Measurements from ENCODE around the gene EXOC5.
"Not testable (repeated sequence)": the region's sequence is repeated elsewhere in the genome, so short reads cannot be mapped to it uniquely, and the experiment has no call there.

Gene EXOC5

DNA sequence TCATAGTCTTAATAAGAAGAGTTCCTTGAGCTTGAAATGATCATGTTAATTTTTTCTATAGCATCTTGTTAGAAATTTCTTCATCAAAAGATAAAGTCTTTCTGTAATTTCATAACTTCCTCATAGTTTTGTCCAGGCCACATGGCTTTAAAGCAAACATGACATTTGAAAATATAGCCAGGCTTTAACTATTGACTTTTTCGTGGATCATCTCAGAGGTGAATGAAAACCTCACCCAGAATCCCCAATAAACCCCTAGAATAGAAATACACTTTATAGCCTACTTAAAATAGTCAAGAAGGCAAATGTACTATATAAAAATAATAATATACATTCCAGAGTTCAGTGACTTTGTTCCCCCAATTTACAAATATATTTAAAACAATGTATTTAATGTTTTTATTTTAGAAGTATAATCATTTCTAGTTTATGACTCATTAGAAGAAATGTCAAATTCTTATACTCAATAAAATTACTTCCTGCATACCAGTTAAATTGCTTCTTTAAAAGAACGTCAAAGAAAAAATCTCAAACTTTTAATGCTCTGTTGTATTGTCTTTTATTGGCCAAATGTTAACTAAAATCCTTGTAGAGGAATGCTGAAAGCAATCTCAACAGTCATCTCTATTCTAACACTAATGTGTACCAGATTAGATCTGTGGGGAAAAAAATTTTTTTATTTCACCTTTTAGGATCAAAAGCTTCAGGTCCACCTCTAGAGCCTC is 21.6 kb downstream of the EXOC5 start:
- DNase-seq = no peak

DNA sequence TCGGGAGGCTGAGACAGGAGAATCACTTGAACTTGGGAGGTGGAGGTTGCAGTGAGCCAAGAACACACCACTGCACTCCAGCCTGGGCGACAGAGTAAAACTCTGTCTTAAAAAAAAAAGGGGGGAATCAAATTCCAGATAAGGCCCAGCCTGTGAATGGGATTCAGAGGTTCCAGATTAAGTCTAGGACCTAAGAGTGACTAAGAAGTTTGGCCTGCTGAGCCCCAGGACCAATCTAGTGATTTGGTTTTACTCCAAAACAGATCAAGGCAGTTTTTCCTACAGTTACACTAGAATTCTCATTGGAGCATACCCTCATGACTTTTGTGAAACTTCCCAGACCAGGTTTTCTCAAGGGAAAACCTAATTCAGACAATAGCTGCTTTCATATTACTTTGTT is 22.8 kb downstream of the EXOC5 start:
- DNase-seq = no peak

DNA sequence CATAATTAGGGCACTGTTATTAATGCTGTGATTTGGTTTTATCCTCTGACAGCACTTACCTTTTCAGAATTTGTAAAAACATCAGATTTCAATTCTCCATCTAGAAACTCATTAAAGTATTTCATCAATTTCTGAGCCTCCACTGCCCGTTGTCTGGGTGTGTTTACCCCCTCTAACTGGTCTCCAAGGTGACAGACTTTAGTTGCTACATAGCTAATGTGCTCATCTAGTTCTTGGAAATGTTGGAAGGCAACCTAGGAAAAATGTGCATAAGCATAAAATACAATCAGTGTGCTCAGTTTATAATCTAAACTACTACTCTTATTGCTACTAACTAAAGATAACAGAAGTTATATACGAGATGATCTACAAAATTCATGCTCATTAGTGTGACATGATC is 24.6 kb downstream of the EXOC5 start:
- DNase-seq = no peak

DNA sequence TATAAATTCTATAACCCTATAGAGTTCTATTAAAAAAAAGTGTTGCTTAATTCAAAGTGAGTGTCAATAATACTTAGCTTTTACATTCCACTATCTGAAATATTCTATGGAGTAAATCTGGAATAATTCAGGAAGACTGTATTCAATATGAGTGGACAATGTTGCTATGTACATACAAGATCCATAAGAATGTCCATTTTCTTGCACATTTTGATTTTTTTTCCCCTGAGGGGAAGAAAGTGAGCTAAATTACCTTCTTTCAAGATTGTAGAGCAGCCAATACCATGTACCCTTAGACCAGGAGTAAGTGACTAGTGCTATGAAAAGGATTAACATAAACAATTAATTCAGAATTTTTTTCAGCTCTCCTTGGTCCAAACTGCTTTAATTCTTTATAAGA is 25.4 kb downstream of the EXOC5 start:
- no peak for DNase-seq

DNA sequence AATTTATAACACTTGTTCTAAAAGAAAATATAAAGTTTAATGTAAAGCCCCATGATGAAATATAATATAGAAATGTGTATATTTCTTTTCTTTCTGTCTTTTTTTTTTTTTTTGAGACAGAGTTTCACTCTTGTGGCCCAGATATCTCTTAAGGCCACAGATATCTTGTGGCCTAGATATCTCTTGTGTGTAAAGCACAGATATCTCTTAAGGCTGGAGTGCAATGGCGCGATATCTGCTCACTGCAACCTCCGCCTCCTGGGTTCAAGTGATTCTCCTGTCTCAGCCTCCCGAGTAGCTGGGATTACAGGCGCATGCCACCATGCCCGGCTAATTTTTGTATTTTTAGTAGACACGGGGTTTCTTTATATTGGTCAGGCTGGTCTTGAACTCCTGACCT is 28.6 kb downstream of the EXOC5 start:
- DNase-seq = not testable (repeated sequence)

DNA sequence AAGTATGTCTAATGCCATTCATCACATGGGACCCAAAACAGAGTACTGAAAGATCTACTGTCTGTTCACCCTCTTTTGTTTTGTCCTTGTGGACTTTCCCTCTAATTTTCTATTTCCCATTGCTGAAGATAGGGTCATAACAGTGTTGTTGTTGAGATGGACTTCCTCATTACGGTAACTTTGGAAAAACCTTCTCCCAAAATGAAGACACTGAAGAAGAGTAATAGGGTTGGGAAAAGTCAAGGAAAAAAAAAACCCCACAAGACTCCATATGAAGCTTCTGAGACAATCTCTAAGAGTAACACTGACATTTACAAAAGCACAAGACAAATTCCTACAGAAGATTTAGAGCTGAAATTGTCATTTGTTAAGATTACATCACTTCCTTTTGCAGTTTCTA is 36.7 kb downstream of the EXOC5 start:
- DNase-seq = no peak

DNA sequence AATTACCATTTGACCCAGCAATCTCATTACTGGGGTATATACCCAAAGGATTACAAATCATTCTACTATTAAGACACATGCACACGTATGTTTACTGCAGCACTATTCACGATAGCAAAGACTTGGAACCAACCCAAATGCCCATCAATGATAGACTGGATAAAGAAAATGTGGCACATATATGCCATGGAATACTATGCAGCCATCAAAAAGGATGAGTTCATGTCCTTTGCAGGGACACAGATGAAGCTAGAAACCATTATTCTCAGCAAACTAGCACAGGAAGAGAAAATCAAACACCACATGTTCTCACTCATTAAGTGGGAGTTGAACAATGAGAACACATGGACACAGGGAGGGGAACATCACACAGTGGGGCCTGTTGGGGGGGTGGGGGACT is 40.4 kb downstream of the EXOC5 start:
- not testable (repeated sequence) for DNase-seq

DNA sequence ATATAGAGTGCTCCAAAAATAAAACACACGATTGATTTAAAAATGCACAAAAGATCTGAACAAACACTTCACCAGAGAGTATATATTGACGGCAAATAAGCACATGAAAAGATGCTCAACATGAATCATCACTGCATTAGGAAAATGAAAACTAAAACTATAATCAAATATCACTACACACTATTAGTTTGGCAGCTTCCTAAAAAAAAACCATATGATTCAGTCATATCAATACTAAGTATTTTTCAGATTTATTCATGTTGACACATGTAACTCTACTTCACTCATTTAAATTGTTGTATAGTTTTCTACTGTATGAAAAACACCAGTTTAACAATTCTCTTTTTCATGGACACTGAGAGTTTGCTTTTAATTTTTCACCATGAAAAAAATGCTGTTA is 41.6 kb downstream of the EXOC5 start:
- no peak for DNase-seq

DNA sequence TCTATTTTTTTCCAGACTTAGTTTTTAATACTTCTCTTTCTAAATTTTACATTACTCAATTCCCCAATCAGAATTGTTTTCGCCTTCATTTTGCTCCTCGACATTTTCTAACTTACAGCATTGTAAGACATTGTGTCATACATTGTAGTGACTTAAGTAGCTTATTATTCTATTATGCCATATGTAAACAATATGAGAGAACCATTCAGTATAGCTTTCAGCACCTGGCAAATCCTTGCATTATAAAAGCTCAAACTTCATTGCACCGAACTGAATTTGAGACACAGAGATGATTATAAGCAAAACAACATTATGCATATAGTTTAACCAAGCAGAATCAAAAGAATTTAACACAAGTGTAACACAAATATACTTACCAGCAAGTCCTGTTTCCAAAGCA is 46.8 kb downstream of the EXOC5 start:
- DNase-seq = peak; percentile 8

DNA sequence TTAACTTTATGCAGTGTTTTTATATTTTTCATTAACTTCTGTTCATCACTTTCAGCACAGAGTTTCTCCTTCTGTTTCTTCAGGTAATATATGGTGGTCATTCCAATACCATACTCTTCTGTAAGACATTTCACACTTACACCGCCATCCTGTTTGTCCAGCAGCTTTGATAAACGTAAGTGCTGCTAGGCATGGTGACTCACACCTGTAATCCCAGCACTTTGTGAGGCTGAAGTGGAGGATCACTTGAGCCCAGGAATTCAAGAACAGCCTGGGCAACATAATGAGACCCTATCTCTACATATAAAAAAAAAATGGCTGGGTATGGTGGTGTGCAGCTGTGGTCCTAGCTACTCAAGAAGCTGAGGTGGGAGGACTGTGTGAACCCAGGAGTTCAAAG is 55.8 kb downstream of the EXOC5 start:
- no peak for DNase-seq

DNA sequence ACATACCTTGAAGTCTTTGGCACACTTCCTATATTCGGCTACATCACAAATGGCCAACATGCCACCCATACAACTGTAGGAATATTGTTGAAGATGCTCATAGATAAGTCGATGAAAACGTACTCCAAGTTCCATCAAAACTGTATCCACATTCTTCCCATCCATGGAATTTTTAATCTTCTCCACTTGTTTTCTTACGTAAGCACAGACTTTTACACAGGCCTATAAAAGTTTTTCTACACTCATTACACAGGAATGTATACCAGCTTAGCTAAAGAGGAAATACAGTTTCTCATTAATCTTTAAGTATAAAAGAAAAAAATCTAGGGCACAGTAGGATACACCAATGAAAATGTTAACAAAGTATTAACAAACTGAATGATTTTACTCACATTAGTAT is 59.1 kb downstream of the EXOC5 start:
- DNase-seq = no peak

DNA sequence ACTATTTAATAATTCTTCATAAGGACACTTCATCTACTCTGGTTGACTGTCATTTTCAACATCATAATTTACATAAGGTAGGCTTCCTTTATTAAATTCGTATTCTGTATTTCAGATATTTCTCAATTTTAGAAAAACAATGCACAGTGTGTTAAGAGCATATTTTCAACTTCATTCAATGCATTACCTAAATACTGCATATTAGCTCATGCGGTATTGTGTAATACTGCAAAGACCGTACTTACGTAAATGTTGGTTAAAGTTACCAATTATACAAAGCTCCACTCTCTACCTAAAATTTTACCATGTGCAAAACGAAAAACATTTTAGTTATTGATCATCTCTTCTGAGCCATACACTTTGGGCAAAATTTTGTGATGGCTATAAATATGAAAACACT is 62.8 kb downstream of the EXOC5 start:
- no peak for DNase-seq

DNA sequence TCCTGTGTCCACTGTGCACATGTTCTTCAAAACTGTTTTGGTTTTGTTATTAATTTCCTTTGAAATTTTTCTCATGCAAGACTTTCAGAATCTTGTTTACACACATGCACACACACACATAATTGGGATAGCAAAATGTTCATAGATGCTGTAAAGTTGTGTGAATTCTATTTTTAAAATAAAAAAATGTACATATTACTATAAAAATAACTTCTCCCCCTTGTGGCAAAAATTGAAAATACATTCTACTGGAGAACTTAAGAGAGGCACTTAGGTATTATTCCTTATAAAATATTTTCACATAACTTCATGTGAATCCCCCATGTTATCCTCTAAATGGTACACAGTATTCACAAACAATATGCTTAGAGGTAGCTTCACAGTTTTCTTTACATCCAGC is 66.0 kb downstream of the EXOC5 start:
- not testable (repeated sequence) for DNase-seq

DNA sequence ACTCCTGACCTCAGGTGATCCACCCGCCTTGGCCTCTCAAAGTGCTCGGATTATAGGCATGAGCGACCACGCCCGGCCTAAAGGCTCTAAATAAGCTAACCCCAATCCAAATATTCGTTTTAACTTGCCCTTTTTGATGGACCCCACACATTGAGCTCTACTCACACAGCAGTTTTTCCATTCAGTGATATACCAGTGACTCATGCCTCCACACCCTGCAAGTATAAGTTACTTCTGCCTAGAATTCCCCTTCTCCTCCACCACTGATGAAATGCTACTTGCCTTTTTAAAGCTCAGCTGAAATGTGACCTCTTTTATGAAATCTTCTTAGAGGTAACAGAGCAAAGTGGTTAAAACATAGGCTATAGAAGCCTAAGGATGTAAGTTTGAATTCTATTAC is 68.8 kb downstream of the EXOC5 start:
- DNase-seq = no peak

DNA sequence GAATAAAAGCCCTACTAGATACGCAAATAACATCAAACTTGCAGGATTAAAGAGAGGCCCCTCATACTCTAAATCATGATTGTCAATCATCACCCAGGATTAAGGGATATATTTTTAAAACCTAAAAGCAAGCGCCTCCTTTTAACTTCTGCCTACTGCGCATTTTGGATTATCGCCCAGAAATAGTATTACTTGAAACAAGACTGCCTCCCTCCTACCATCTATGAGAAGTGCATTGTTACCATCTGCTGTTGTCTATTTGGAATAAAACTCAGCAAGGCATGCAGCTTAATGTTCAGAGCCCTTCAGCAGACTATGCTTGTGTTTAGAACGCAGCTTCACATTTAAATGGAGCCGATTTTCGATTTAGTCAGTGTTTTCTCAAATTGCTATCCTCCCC is 79.6 kb downstream of the EXOC5 start:
- DNase-seq = peak; percentile 52

DNA sequence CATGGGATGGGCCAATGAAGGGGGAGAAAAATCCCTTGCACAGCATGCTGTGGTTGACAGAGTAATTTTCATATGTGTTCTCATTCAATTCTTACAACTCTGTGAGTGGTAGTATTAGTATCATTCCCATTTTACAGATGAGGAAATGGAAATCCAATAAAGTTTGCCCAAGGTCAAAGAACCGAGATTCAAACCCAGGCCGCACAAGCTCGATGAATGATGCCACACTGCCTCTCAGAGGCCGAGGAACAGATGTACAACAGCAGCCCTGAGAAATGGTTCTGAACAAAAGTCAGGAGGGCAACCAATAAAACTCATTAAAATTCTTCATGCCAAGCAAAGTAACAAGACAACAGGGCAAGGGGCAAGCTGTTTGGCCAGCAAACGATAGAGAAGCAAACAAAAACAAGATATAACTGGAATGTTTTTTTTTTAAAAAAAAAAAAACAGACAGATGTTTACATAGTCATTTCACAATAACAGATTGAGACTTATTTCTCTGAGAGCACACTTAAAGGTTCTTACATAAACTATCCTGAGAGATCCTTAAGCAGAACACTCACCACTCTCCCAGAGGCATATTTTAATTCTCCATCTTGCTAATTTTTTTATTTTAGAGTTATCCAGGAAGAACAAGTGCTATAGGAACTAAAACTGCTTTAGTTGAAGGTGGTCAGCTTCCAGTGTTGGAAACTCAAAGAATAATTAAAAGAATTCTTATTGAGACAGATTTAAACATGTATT is 85.8 kb downstream of the EXOC5 start:
- DNase-seq = peak; percentile 38

DNA sequence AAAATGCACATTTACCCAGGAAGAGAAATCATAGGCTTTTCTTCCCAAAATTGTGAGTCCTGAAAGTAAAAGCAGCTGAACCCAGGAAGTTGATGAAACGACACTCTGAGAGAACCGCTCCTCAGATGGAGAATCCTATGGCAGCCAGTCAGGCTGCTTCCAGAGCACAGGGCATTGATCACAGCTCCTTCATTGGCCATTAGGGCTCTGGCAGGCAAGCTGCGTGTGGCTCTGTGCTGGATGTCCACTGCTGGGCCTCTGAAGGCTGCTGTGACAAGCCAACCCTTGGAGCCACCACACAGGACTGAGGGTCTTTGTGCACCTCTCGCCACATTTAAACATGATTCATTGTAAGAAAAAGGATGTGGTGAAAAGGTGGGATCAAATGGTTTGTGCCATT is 89.4 kb downstream of the EXOC5 start:
- DNase-seq = no peak

DNA sequence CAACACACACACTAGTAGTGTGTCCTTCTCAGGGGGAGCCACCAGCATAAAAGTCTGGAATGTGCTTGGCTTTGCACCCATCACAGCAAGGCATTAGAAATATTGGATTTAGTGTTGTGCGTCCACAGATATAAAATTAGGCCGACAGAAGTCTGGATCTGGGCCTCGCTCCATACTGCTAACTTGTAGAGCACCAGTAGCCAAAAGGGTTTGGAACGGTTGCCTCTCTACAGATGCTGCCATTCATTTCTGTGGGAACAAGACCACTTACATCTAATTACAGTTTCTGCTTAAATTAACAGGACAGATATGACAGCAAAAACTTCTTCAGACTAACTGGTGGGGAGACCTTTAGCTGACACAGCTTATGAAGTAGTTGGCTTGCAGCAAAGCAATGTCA is 94.2 kb downstream of the EXOC5 start:
- DNase-seq = no peak

DNA sequence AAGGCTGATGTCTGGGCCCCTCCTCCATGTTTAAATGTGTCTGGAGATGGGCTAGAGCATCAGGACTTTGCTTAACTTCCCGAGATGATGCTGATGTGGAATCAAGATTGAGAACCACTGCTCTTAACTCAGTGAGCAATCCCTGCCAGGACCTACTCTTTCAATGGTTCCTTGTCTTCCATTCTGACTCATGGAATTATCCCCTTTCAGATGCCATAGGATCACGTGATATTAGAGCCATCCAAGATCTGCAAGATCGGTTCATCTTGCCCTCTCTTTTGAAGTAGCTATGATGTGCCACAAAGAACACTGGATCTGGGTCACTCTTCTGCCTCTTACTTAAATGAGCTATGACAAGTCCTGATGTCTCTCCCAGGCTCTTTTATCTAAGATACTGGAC is 96.8 kb downstream of the EXOC5 start:
- no peak for DNase-seq

DNA sequence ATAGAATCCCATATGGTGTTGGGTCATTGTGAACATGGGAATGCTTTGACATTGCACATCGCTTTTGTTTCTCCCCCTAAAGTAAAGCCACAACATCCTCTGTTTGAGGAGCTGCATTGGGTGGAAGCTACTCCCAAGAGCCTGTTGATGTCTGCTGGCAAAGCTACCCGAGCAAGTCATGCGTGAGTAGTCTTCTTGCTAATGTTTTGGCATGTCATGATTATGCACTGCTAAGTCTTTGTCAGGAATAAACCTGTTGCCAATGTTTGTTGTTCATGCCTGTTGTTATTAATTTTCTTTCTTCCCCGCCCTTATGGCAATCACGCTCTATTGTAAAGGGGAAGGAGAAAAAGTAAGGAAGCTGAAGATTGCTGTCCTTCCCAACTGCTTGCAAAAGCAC is 97.3 kb downstream of the EXOC5 start:
- no peak for DNase-seq

DNA sequence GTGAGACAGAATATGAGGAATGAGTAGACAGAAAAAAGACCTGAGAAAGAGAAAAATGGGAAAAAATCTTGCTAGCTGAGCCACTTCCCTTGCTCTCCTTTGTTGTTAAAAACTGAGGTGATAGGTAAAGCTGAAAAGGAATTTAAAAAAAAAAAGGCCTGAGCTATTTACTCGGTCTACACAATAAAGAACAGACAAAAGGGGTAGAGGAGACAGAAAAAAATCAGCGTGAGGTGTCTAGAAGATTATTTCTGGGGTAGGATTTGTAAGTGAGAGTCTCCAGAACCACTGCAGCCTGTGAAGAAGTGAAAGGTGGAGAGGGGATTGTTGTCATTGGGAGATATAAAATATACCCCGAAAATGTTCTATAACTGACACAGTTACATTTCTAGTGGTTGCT is 98.8 kb downstream of the EXOC5 start:
- no peak for DNase-seq

DNA sequence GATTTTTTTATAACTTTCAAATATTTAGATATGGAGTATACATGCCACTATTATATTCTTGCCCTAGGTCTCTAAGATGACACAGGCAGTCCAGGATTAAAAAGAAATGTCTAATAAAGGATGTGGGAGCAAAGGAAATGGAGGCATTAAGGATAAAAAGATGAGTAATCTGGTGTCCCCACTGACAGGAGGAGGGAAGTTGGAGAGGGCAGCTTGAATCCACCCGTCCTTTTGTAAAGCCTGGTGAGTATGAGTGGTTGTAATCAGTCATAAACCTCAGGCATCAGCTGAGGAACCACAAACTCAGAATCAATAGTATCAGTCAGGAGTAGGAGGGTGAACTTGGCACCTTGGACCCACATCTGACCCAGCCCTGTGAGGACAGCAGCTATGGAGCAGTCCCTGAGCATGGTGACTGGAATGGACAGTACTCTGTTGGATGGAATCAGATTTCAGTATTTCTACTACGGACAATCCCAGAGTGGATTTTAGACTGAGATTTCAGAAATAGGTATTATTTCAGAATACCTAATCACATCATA is 100.5 kb downstream of the EXOC5 start:
- no peak for DNase-seq

DNA sequence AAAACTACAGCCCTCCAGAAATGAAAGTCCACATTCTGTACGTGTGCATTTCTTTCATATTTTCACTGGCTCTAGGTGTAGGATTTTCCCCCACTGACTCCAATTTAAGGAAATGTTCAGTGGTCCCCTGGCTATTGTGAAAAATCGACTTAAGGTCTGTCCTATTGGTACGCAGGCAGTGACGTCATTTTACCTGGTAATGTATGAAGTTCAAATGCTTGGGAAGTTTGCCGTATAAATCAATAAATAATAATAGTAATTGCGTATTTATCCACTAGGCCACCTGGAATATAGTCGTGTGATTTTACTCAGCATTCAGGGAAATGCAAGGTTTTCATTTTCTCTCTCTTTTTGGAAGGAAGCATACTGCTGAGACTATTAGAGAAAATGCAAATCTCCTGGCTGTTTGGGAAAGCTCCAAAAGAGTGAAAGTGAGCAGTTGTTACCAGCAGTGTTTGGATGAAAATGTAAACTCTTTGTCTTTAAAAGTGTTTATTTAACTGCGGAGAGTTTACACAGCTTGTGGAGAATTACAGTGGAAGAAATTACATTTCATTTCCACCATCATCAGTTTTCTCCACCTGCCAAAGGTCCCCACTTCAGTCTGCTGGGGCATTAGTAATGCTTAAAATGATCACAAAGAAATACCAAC is 107.0 kb downstream of the EXOC5 start:
- DNase-seq = peak; percentile 13

DNA sequence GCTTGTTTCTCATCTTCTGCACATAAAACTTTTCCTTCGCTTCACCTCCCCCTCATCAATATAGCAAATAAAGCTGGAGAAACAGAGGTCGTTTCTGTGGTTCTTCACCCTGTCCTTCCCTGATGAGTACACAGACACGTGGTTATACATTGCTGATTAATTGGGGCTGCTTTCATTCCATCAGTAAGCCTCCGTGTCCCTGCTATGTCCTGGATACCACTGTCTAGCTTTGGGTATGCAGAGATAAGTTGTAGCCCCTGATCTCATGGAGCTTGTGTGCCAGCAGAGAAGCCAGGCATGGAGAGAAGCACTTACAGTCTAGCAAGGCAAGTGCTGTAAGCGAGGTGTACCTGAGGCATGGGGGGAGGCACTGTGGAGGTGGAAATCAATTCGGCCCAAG is 108.4 kb downstream of the EXOC5 start:
- DNase-seq = no peak
